Measurements from ENCODE around the gene C14orf180.
"Not testable (repeated sequence)": the region's sequence is repeated elsewhere in the genome, so short reads cannot be mapped to it uniquely, and the experiment has no call there.

The C14orf180 gene

GRCh38 chr14:104577426-104577825 lies 2.1 kb upstream of the C14orf180 start:
- DNase-seq (ENCODE audit: low read depth in 2 of 3, low spot score in 2 of 3) = no peak

GRCh38 chr14:104577847-104578301 lies 1.7 kb upstream of the C14orf180 start:
- DNase-seq (ENCODE audit: low read depth in 2 of 3, low spot score in 2 of 3) = no peak

GRCh38 chr14:104578321-104578720 lies 1.2 kb upstream of the C14orf180 start:
- DNase-seq (ENCODE audit: low read depth in 2 of 3, low spot score in 2 of 3) = no peak

- not testable (repeated sequence) for DNase-seq (ENCODE audit: low read depth in 2 of 3, low spot score in 2 of 3)
These were observed 375 bp downstream of the C14orf180 start for GRCh38 chr14:104579939-104580338.

GRCh38 chr14:104580961-104581360 lies 1.4 kb downstream of the C14orf180 start:
- no peak for DNase-seq (ENCODE audit: low read depth in 2 of 3, low spot score in 2 of 3)

GRCh38 chr14:104581521-104581920 lies 2.0 kb downstream of the C14orf180 start:
- DNase-seq (ENCODE audit: low read depth in 2 of 3, low spot score in 2 of 3) = no peak

- DNase-seq (ENCODE audit: low read depth in 2 of 3, low spot score in 2 of 3) = no peak
These were observed 2.4 kb downstream of the C14orf180 start for GRCh38 chr14:104582005-104582404.

GRCh38 chr14:104582662-104583061 lies 3.1 kb downstream of the C14orf180 start:
- DNase-seq (ENCODE audit: low read depth in 2 of 3, low spot score in 2 of 3) = no peak

GRCh38 chr14:104583424-104584306 lies 4.1 kb downstream of the C14orf180 start:
- no peak for DNase-seq (ENCODE audit: low read depth in 2 of 3, low spot score in 2 of 3)

- no peak for DNase-seq (ENCODE audit: low read depth in 2 of 3, low spot score in 2 of 3)
These were observed 5.0 kb downstream of the C14orf180 start for GRCh38 chr14:104584557-104584956.

GRCh38 chr14:104585966-104586697 lies 6.6 kb downstream of the C14orf180 start:
- DNase-seq (ENCODE audit: low read depth in 2 of 3, low spot score in 2 of 3) = no peak

- no peak for DNase-seq (ENCODE audit: low read depth in 2 of 3, low spot score in 2 of 3)
These were observed 7.5 kb downstream of the C14orf180 start for GRCh38 chr14:104586832-104587620.

- DNase-seq (ENCODE audit: low read depth in 2 of 3, low spot score in 2 of 3) = no peak
These were observed 8.1 kb downstream of the C14orf180 start for GRCh38 chr14:104587641-104588040.

GRCh38 chr14:104588066-104588857 lies 8.7 kb downstream of the C14orf180 start:
- no peak for DNase-seq (ENCODE audit: low read depth in 2 of 3, low spot score in 2 of 3)

- no peak for DNase-seq (ENCODE audit: low read depth in 2 of 3, low spot score in 2 of 3)
These were observed 10.0 kb downstream of the C14orf180 start for GRCh38 chr14:104589338-104590195.

GRCh38 chr14:104590240-104590965 lies 10.8 kb downstream of the C14orf180 start:
- DNase-seq (ENCODE audit: low read depth in 2 of 3, low spot score in 2 of 3) = no peak

- DNase-seq (ENCODE audit: low read depth in 2 of 3, low spot score in 2 of 3) = no peak
These were observed 11.5 kb downstream of the C14orf180 start for GRCh38 chr14:104591031-104591430.

- no peak for DNase-seq (ENCODE audit: low read depth in 2 of 3, low spot score in 2 of 3)
These were observed 12.1 kb downstream of the C14orf180 start for GRCh38 chr14:104591506-104592291.

Data from activated CD8-positive, alpha-beta memory T cell treated with anti-CD3 and anti-CD28 coated beads for 48 hours (primary cell).